GM04504 (cell line): Measurements from ENCODE around the gene TEPSIN.

Experiments
- DNase-seq: peaks from one replicate; pipeline ENCODE4 v3.0.0-alpha.2; 2012; ENCODE audit warnings: low read depth

Gene TEPSIN

DNA sequence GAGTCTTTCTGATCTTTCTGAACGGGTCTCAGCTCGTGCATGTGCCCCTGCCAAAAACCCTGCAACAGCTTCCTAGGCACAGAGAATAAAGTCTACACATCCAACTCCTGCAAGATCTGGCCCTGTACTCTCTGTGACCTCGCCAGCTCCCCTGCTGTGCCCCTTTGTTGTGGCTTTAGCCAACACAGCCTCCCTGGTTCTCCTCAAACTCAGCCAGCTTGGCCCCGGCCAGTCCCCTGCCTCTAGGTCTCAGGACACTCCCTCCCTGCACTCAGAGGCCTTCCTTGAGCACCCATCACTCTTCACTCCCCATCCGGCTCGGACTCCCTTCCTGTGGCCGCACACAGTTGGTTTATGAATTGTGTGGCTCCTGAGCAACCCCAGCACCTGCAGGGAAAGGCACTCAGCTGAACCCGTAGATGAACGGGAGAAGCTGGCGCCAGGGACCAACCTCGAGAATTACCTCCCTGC lies 17.4 kb downstream of the TEPSIN start:
- DNase-seq, result no peak

DNA sequence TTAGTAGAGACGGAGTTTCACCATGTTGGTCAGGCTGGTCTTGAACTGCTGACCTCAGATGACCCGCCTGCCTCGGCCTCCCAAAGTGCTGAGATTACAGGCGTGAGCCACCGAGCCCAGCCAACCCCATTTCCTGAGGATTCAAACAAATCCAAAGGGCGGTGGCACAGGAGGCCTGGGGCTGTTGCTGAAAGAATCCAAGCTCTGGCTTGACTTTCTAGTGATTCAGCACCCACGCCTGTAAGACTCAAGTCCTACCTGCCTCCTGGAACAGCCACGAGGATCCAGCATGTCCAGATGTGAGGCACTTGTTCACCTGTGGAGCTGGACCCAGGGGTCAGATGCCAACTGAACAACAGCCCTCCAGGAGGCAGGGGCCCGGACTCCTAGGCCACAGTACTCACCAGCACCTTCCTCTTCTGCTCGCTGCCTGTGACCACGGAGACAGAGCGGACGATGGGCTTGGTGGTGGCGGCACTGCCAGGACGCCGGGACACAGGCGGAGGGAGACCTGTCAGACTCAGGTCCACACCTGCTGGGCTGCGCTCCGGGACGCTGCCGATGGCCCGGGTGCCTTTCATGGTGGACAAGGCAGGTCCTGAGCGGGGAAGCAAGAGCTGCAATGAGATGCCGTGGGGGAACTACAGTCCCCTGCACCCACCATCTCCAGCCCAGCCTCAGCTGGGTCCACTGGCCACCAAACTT lies 19.2 kb downstream of the TEPSIN start:
- DNase-seq, result no peak

DNA sequence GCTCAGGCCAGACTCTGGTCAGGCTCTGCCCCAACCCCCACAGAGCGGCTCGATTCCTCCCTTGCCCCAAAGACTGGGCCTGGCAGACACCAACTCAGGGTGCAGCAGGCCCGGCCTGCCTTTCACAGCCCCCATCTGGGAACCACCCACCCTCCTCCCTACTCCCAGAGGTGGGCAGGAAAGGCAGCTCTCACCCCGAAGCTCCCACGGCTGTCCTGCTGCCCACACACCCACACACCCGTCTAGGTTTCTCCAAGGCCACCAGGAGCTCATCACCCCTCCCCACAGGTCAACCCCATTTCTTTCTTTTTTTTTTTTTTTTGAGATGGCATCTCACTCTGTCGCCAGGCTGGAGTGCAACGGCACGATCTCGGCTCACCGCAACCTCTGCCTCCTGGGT lies 19.9 kb downstream of the TEPSIN start:
- DNase-seq, result no peak

DNA sequence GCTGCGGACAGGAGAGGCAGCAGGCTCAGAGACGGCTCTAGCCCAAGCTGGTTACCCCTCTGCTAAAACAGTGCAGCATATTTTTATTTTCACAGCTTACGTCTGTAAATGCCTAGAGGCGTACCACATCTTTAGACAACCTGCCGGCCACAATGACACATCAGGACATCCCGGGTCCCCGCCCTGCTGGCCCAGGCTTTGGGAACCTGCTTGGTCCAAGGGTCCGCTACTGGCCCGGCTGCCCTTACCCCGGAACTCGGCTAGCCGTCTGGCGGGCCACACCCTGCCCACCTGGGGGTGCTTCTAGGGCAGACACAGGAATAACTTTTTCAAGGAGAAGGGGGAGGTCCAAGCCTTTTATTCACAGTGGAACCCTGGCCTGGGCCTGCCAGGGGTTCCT lies 20.4 kb downstream of the TEPSIN start:
- no peak for DNase-seq

DNA sequence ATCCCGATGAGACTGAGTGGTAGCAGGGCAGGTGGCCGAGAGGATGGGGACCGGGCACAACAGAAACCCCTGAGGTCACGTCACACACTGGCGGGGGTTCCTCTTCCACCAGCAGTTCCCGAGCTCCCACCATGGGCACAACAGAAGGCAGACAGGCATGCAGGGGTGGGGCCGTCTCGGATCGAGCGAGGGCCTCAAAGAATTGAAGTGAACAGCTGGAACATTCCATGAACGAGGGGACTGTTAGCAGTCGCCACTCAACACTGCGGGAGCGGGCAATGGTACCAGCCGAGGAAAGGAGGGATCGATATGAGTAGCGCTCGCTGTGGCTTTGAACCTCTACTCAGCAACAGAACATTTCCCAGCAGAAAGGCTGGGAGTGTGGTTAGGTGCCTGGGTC lies 21.4 kb downstream of the TEPSIN start:
- DNase-seq, result no peak

DNA sequence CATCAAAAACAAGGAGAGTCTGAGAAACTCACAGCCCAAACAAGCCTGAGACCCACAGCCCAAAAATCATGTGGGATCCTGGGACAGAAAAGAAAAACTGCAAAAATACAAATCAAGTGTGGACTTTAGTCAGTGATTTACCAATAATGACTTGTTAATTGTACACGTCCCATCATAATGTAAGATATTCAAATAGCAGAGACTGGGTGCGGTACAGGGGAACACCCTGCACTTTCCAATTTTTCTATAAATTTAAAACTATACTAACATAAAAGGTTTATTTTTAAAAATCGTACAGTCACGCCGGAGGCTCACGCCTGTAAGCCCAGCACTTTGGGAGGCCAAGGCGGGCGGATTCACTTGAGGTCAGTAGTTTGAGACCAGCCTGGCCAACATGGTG lies 24.9 kb downstream of the TEPSIN start:
- DNase-seq, result no peak

DNA sequence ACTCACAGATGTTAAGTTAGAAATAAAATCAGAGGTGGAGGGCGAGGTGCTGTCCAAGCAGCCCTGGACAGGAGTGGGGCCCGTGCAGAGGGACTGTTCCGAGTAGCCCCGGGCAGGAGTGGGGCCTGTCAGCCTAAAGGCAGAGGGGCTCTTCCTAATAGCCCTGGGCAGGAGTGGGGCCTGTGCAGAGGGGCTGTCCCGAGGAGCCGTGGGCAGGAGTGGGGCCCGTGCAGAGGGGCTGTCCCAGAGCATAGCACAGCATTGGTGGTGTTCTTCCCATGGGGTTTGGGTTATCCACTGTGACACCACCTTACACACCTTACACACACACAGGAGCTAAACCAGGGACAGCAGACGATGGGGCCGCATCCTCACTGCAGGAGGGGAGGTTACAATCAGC lies 26.5 kb downstream of the TEPSIN start:
- no peak for DNase-seq

DNA sequence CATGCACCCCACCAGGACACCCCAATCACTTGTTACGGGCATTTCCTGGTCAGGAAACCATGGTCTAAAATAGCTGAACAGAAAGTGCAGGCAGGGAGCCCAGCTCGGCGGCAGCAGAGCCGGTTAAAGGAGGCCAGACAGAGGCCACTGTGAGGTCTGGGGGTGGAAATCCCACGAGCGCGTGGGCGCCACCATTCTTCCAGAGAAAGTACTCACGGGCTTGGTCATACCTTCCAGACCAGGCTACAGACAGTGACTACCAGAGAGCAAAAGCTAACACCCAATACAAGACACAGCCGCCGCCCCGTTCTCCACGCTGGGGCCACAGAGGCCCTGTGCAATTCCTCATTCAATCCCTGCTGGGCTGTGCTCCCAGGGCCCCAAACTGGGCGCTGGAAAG lies 28.0 kb downstream of the TEPSIN start:
- DNase-seq, result no peak

DNA sequence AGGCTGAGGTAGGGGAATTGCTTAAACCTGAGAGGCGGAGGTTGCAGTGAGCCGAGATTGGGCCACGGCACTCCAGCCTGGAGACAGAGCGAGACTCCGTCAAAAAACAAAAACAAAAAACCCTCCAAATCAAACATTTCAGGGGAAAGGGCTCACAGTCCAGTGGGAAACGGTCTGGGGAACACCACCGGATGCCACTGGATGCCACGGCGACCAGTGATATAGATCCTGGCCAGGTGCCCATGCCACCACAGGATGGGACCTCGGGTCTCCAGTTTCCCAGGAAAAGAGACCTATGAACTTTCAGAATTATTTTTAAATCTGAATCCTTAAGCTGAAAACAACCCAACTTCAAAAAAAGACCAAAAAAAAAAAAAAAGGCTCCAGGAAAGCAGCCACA lies 28.4 kb downstream of the TEPSIN start:
- no peak for DNase-seq

DNA sequence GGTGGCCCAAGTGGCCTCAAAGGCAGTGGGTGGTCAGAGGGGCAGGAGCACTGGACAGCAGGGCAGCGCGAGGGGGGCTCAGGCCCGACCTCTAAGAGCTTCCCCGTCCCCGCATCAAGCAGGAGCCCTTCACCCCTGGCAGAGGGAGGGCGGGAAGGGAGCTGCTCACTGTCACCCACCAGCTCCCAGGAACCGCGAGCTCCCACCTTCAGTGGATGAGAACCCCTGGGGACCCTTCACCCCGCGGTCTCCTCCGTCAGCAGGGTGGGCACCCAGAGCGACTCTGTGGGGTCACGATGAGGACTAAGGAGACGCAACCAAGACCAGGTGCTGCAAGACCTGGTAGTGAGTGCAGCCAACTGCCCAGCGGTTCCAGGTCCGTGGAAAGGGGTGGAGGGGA lies 29.7 kb downstream of the TEPSIN start:
- DNase-seq, result no peak

DNA sequence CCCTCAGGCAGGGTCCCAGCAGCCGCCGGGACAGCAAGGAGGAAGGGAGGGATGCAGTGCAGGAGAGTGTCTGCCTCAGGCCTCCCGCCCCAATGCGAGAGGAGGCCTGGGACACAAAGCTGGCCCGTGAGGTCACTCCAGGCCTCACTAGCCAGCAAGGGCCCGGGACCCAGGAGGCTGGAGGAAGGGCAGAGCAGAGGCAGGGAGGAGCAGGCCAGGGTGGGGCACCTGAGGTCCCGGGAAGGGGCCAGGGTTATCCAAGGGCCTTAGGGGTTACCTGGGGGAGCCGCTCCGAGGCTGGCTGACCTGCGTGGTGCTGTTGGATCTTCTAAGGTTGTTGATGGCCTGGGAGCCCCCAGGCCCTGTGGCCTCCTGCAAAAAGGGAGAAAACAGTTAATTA lies 30.2 kb downstream of the TEPSIN start:
- DNase-seq, result no peak

DNA sequence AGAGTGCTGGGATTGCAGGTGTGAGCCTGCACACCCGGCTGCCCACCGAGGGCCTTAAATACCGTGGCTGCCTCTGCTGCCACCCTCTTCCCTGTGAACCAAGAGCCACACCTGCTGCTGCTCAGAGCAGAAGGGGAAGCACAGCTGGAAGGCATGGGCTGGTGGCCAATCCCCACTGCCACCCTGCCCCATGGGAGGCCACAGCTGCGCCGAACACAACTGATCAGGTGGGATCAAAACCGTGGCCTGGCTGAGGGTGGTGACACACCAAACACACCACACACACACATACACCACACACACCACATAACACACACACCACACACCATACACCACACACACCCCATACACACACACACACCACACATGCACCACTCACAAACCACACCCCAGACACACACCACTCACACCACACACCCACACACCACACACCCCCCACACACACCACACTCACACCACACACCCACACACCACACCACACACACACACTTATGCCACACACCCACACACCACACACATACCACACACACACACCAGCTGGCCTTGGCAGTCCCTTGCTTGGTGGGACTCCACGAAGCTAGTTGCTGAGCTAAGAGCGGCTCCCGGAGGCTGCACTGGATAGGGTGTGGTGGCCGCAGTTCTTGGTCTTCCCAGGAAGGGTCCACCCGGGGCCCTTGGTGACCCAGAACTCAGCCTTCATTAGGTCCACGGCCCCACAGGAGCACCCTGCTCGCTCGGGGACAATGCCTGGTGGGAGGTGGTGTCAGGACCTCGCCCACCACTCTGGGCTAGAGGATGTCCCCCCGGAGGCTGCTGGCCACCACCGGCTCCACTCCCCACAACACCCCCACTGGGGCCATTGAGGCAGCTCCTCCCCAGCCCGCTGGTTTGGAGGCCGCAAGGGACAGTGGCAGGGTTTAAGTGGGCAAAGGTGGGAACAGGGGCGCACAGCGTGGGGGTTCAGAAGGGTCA lies 31.0 kb downstream of the TEPSIN start:
- no peak for DNase-seq

DNA sequence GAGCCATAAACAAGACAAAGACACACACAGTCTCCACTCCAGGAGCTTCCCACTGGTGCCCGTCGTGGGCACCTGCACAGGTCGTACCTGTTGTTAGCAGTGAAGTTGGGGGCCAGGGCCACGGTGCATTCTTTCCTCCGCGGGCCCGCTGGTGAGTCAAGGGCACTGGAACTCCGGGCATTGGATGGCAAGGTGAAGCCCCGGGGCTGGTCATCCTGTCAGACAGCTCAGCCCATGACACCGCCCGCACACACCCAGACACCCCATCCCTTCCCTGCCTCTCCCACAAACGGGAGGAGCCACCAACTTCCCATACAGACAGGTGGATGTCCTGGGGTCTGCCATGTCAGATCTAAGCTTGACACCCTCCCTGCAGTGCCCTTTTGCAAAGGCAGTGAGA lies 32.2 kb downstream of the TEPSIN start:
- no peak for DNase-seq

DNA sequence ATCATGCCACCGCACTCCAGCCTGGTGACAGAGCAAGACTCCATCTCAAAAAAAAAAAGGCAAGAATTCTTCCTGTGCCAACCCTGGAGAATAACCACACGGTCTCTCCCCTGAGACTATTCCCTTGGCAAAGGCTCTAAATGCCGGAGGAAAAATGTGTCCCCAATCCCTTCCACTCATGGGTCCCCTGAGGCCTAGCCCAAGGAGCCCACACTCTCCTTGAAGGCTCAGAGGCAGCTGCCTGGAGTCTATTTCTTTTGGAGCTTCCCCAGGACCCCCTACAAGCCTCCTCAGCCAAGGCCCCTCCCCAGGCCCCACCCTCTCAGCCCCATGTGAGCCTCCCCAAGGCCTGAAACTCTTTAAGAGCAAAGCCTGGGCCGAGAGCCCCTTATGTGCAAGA lies 32.7 kb downstream of the TEPSIN start:
- no peak for DNase-seq

DNA sequence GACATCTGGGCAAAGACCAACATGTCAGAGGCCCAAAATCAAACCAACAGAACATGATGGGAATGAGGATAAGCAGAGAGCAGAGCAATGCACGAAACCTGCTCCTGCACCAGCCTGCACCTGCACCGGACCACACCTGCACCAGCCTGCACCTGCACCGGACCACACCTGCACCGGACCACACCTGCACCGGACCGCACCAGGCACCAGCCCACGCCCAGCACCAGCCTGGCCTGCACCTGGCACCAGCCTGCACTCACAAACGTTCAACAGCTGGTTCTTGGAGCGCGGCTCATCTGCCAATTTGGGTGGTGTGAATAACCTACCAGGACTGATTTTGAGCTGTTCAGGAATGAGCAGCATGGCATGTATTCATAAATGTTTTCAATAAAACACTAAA lies 34.3 kb downstream of the TEPSIN start:
- no peak for DNase-seq

DNA sequence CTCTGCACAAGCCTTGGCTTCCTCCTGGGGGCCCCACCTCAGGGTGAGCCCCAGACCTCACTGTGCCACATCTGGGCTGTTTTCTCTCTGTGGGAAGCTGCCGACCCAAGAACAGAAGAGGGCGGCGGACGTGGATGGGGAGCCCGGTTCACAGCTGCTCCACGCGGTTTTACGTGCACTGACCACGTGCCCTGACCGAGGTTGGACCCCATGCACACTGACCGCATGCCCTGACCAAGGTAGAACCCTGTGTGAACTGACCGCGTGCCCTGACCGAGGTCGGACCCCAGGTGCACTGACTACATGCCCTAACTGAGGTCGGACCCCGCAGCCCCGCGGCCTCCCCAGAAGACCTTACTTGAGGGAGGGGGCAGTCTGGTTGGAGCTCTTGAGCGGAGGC lies 35.7 kb downstream of the TEPSIN start:
- DNase-seq, result no peak

DNA sequence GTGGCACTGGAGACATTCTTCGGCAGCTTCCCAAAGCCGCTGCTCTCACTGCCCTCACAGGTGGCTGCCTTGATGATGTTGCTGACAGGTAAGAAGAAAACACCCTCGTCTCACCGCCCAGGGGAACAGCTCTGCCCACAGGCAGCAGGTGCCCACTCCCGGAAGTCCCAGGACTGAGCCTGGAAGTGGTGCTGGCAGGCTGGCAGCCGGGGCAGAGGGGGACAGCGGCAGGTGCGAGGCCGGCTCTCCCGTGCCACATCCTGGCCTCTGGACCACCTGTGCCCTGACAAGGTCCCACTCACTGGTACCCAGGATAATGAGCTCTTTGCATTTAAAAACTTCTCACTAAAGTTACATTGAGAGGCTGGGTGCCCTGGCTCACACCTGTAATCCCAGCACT lies 36.5 kb downstream of the TEPSIN start:
- no peak for DNase-seq

DNA sequence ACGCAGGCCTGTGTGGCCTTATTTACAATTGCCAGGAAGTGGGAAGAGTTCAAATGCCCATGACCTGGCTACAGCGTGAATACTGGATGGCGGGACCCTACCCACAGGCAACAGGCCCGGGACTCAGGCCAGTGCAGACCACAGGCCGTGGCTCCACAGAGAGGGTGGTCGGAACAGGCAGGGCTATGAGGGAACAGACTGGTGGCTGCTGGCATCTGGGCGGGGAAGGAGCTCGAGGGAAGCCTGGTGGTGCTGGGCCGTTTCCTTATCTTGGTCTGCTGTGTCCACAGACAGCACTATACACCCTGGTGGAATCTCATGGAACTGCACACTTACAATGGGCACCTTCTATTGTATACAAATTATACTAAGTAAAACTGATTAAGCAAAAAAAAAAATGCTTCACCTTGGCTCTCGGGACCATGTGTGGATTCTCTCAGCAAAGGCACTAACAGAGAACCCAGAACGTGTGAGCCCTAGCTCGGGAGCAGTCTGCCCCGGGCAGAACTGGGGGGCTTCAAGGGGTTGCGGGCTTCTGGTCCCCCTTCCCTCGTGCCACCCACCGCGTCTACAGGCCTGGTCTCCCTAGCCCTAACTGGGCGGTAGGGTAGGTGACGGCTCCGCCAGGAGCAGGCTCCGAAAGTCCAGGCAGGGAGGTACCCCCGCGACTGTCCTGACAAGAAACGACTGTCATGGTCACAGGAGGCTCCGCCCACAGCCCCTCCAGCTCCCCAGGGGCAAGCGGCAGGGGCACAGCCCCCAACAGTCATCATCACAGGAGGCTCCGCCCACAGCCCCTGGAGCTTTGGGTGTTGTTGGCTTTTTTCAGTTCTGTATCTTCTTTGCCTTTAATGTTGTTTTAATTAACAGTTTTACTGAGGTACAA lies 37.9 kb downstream of the TEPSIN start:
- DNase-seq, result peak; percentile 44

DNA sequence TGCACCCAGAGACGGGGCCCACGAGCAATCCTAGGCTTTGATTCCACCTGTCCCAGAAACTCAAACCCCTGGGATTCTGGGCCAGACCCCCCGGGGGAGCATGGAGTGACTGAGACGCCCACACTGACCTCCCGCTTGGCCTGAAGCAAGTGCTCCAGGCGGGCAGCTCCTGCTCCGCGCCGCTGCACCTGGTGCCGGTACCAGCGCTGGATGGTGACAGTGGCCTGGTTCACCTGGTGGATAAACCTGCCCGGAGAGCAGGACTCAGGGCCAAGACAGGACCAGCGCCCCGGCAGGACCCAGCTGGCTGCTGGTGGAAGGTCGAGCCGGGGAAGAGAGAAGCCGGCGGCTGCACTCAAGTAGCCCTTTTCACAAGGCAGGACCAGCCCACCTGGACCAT lies 38.7 kb downstream of the TEPSIN start:
- DNase-seq, result no peak

DNA sequence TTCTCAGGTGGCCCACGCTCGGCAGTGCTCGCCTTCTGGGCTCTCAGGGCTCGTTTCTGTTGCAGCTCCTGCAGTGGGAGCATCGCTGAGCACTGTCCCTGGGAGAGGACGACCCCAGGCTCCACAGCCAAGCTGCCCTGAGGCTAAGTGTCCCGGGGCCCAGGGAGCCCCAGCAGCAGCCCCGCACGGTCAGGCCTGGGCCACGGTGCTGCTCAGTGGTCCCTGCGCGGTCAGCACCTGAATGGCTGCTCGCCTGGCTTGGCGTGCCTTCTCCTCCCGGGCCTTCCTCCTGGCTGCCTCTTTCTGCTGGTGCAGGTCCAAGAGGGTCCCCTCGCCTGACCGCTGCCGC lies 39.4 kb downstream of the TEPSIN start:
- no peak for DNase-seq

DNA sequence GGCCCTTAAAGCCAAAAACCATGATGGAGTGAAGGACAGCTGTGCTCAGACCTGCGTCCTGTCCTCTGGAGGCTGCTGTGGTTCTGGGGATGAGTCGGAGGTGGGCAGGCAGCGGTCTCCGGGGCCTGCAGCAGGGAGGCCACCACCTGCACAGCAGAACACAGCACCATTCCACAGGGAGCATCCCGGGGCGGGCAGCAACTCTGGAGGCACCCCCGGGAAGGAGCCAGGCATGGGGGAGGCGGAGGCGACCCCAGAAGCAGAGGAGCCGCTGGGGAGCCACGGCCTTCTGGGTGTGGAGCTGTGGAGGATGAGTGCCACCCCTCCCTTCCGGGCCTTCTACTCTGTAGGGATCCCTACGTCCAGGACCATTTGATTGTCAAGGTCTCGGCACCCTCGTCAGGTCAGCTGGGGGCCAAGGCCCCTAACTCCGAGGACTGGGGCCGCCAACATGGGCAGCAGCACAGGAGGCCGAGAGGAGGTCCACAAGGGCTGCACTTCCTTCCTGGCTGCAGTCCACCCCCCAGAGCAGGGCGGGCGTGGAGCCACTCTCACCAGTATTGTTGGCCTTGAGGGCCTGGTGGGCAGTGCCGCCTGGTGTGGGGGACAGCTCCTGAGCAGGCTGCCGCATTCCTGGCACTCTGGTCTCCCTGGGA lies 39.9 kb downstream of the TEPSIN start:
- no peak for DNase-seq
